Measurements from ENCODE around the gene TGM2. TPM values are rescaled to one million over a fixed set of nuclear protein-coding genes. Genes with fewer than 3 reads are reported as not detected.

TGM2 gene
- total RNA-seq, 4 donors from 2014 or later = 3.7 to 6.2 (median 4.6) TPM

GRCh38 chr20:38126932-38127621, 38.0 kb downstream of the TGM2 start:
- DNase-seq (ENCODE audit: low spot score in 2 of 2) = peak; percentile 35 to 70
- no peak for TF ChIP-seq POLR2A (IDR thresholded peaks at IDR 0.05)
- no peak for TF ChIP-seq CTCF (IDR thresholded peaks at IDR 0.05)
- no peak overlapping the region for H3K4me3 ChIP-seq (ENCODE audit: low read depth, poor library complexity, severe bottlenecking)
- WGBS, 2 donors = 37 to 43% methylated on average over 12 of the region's 12 CpGs
- intact Hi-C loops (cut with DNase I; ENCODE audit: low total_unique reads) = no loop called here

- intact Hi-C loops (cut with DNase I; ENCODE audit: low total_unique reads) = no loop called here
- TF ChIP-seq CTCF (IDR thresholded peaks at IDR 0.05) (no peak), POLR2A (IDR thresholded peaks at IDR 0.05) (no peak)
- 69 to 79% methylated on average over 7 of the region's 7 CpGs for WGBS, 2 donors
- DNase-seq (ENCODE audit: low spot score in 2 of 2) = peak in 1 of 2 donors; percentile 73
- H3K4me3 ChIP-seq (ENCODE audit: low read depth, poor library complexity, severe bottlenecking) = no peak overlapping the region
These were observed 38.7 kb downstream of the TGM2 start for GRCh38 chr20:38126146-38126921.

DNA sequence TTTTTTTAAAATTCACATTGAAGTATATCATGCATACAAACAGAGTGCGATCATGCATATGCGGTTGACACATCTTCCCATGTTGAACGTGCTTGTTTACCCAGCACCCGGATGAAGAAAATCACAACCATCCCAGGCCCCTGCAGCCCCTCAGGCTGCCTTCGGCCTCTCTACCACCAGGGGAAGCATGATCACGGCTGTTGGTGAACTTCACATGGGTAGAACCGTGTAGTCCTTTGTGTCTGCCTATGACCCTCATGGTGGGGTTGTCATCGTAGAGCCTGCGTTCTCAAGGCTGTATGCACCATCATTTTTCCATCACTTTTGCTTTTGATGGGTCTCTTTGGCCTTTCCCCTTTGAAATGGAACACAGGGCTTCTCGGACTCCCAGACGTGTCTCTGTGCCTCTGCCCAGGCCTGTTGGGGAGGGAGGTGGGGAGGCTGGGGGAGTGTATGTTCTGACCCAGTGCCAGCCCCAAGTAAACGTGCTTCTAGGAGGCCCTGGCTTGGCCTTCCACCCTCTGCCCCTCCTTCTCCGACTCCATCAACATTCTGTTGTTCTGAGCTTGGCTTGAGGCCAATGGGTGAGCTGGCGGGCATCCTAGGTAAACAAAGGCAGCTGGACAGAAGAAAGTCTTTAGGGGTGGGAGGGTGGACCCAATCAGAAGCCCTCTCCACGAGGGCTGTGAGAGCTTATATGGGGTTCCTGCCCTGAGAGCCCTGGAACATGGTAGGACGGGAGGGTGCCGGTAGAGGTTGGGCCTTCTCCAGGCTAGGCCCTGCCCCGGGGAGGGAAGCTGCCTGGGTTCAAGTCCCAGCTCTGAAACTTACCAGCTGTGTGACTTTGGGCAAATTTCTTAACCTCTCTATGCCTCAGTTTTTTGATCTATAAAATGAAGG, 39.7 kb downstream of the TGM2 start:
- intact Hi-C loops (cut with DNase I; ENCODE audit: low total_unique reads) = no loop called here
- WGBS, 2 donors = 70 to 74% methylated on average over 18 of the region's 18 CpGs
- no peak overlapping the region for H3K4me3 ChIP-seq (ENCODE audit: low read depth, poor library complexity, severe bottlenecking)
- DNase-seq (ENCODE audit: low spot score in 2 of 2) = peak in 1 of 2 donors; percentile 78
- TF ChIP-seq POLR2A (IDR thresholded peaks at IDR 0.05) = no peak
- TF ChIP-seq CTCF (IDR thresholded peaks at IDR 0.05) = no peak

GRCh38 chr20:38123021-38123587, 42.0 kb downstream of the TGM2 start:
- intact Hi-C loops (cut with DNase I; ENCODE audit: low total_unique reads) = no loop called here
- TF ChIP-seq CTCF (IDR thresholded peaks at IDR 0.05) (no peak), POLR2A (IDR thresholded peaks at IDR 0.05) (no peak)
- no peak overlapping the region for H3K4me3 ChIP-seq (ENCODE audit: low read depth, poor library complexity, severe bottlenecking)
- 54 to 57% methylated on average over 4 of the region's 4 CpGs for WGBS, 2 donors
- DNase-seq (ENCODE audit: low spot score in 2 of 2) = peak; percentile 8 to 67

DNA sequence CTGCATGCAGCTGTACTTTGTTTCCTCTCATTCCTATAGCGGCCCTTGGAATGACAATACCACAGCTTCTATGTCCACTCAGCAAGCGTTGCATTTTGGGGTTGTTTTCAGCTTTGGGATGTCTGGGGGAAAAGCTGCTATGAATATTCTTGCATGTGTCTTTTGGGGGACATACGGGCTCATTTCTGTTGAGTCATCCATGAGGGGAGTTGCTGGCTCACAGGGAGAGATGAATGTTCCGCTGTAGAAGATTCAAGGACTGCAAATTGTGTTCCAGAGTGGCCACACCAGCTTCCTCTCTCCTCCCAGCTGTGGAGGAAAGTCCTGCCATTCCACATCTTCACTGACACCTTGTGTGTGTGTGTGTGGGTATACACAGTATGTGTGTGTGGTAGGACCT, 43.3 kb downstream of the TGM2 start:
- no peak for TF ChIP-seq CTCF (IDR thresholded peaks at IDR 0.05)
- 84 to 95% methylated on average over 4 of the region's 4 CpGs for WGBS, 2 donors
- no peak overlapping the region for H3K4me3 ChIP-seq (ENCODE audit: low read depth, poor library complexity, severe bottlenecking)
- intact Hi-C loops (cut with DNase I; ENCODE audit: low total_unique reads) = no loop called here
- peak; percentile 5 to 9 for DNase-seq (ENCODE audit: low spot score in 2 of 2)
